Ishikawa (cell line): ENCODE data around the gene PLPPR3.

Experiments used
- CEBPB ChIP-seq: IDR thresholded peaks from 2 replicates; pipeline ENCODE4 v1.6.1; 2012
- EP300 ChIP-seq: IDR thresholded peaks from 2 replicates; pipeline ENCODE4 v1.6.1; 2012; ENCODE audit warnings: borderline replicate concordance
- MAX ChIP-seq: IDR thresholded peaks from 2 replicates; pipeline ENCODE4 v1.6.1; 2012
- NFIC ChIP-seq: IDR thresholded peaks from 2 replicates; pipeline ENCODE4 v1.6.1; 2012
- REST ChIP-seq: IDR thresholded peaks from 2 replicates; pipeline ENCODE4 v1.6.1; 2012; ENCODE audit warnings: low read depth, mild to moderate bottlenecking
- YY1 ChIP-seq: IDR thresholded peaks from 2 replicates; pipeline ENCODE4 v1.6.1; 2012; ENCODE audit warnings: low read depth

GRCh38 chr19:866769-867300 is 45.1 kb upstream of the PLPPR3 start:
- TF ChIP-seq CEBPB (no peak), MAX (no peak), EP300 (no peak), REST (no peak), YY1 (no peak), NFIC (no peak)
